ENCODE measurements around the gene ALDH5A1.

The ALDH5A1 gene

DNA sequence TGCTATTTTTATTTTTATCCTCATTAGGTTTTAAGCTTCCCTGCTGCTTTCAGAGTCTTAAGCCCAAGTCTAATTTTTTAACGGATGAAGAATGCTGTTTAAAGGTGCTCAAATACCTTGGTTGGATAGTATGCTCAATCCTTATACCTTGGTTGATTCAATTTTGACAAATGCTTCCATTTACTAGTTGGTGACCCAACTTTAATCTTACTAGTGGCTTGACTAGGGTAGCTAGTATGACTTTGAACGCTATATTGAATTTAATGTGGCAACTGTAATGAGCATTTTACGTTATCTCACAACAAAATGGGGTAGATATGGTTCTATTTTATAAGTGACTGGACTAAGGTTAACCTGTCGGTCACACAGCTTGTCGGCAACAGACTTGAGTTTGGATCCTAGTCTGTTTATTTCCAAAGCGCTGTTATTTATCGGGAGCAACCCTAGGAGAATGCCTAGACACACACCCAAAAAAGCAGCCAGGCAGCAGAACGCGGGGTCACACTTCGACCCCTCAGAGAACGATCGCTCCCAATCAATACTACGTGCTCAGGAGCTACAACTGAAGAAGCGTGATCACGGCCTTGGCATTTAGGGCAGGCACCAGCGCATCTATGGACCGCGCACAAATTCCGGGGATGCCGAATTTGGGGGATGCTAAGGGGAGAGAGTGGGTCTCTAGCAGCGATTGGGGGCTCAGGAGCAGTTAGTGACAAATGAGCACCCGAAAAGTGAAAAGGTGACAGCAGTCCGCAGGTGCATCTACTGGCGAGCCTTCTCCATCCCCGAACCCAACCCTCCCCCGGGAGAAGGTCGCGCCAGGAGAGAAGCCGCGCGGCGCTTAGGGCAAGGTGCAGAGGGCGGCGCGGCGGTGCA, 586 bp upstream of the ALDH5A1 start:
- TF ChIP-seq, protein P1, sequence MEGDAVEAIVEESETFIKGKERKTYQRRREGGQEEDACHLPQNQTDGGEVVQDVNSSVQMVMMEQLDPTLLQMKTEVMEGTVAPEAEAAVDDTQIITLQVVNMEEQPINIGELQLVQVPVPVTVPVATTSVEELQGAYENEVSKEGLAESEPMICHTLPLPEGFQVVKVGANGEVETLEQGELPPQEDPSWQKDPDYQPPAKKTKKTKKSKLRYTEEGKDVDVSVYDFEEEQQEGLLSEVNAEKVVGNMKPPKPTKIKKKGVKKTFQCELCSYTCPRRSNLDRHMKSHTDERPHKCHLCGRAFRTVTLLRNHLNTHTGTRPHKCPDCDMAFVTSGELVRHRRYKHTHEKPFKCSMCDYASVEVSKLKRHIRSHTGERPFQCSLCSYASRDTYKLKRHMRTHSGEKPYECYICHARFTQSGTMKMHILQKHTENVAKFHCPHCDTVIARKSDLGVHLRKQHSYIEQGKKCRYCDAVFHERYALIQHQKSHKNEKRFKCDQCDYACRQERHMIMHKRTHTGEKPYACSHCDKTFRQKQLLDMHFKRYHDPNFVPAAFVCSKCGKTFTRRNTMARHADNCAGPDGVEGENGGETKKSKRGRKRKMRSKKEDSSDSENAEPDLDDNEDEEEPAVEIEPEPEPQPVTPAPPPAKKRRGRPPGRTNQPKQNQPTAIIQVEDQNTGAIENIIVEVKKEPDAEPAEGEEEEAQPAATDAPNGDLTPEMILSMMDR (IDR thresholded peaks at IDR 0.05; ENCODE audit: low read depth, low read length, missing control alignments): no peak
- peak overlapping the region; percentile 44 for H3K4me3 ChIP-seq (replicated peaks; ENCODE audit: low read depth, low read length)
- DNase-seq (ENCODE audit: extremely low read depth, low read depth): no peak

DNA sequence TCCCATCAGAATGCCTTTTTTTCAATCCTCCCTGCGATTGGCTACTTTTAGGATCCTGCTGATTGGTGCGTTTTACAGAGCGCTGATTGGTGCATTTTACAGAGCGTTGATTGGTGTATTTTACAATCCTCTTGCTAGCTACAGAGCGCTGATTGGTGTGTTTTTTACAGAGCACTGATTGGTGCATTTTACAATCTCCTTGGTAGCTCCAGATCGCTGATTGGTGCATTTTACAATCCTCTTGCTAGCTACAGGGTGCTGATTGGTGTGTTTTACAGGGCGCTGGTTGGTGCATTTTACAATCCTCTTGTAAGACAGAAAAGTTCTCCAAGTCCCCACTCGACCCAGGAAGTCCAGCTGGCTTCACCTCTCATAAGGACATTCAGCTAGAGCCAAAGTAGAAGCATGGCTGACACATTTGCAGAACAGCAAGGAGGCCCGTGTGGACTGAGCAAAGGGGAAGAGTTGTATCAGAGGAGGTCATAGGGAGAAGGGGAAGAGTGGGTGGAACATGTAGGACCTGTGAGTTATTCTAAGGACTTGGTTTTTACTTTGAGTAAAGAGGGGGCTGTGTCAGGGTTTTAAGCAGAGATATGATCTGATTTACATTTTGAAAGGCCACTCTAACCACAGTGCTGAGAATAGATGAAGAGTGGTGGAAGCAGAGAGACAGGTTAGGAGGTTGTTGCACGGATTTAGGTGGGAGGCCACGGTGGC, 2.6 kb downstream of the ALDH5A1 start:
- H3K4me3 ChIP-seq (replicated peaks; ENCODE audit: low read depth, low read length): no peak overlapping the region
- DNase-seq (ENCODE audit: extremely low read depth, low read depth): no peak
- TF ChIP-seq, protein P1 (IDR thresholded peaks at IDR 0.05; ENCODE audit: low read depth, low read length, missing control alignments): no peak

DNA sequence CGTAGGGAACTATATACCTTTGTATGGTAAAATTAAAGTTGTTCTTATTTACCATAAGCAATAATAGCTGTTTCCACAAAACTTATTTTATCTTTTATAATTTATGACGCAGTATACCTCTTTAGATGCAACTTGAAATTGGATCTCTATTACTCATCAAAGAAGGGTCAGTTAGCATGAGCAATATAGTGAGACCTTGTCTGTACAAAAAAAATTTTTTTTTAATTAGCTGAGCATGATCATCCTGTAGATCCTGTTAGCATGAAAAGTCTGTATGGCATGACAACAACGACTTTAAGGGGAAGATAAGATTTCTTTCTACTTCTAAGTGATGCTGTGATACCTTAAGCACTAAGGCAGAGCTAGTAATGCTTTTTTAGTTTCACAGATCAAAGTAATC, 5.9 kb downstream of the ALDH5A1 start:
- TF ChIP-seq, protein P1 (IDR thresholded peaks at IDR 0.05; ENCODE audit: low read depth, low read length, missing control alignments): no peak
- H3K4me3 ChIP-seq (replicated peaks; ENCODE audit: low read depth, low read length): no peak overlapping the region

DNA sequence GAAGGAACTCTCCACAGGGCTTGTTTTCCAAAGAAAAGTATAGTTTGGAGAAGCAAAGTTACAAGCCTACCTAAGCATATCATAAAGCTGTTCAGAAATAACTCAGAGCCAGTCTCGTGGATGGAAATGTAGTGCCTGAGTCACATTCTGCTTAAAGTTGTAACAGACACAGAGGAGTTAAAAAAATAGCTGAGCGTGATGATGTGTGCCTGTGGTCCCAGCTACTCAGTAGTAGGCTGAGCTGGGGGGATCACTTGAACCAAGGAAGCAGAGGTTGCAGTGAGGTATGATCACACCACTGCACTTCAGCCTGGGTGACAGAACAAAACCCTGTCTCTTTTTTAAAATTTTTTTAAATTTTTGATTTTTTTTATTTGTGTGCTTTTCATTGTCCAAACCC, 6.6 kb downstream of the ALDH5A1 start:
- no peak for DNase-seq (ENCODE audit: extremely low read depth, low read depth)
- TF ChIP-seq, protein P1 (IDR thresholded peaks at IDR 0.05; ENCODE audit: low read depth, low read length, missing control alignments): no peak
- H3K4me3 ChIP-seq (replicated peaks; ENCODE audit: low read depth, low read length): no peak overlapping the region

More for the DNA sequence above, 5.9 kb downstream of the ALDH5A1 start:
- no peak for DNase-seq (ENCODE audit: extremely low read depth, low read depth)

DNA sequence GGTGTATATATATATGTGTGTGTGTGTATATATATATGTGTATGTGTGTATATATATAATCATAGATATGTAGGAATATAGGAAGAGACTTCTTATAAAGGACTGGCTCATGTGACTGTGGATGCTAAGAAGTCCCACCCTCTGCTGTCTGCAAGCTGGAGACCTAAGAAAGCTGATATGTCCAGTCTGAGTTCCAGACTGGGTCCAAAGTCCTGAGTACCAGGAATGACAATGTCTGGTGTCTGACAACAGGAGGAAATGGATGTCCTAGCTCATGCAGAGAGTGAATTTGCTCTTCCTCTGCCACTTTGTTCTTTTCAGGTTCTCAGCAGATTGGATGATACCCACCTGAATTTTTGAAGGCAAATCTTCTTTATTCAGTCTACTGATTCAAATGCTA, 7.1 kb downstream of the ALDH5A1 start:
- DNase-seq (ENCODE audit: extremely low read depth, low read depth): no peak
- no peak overlapping the region for H3K4me3 ChIP-seq (replicated peaks; ENCODE audit: low read depth, low read length)
- TF ChIP-seq, protein P1 (IDR thresholded peaks at IDR 0.05; ENCODE audit: low read depth, low read length, missing control alignments): no peak

DNA sequence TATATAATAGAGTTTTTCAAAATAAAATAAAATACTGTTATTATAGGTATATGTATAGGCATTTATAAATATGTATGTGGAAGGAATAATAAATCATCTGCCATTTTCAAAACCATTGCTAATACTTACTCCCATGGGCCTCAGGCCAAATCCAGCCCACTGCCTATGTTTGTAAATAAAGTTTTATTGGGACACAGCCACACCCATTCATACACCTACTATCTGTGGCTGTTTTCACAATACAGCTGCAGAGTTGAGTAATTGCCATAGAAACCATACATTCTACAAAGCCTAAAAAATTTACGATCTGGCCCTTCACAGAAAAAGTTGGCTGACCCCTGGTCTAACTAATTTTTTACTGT, 9.5 kb downstream of the ALDH5A1 start:
- DNase-seq (ENCODE audit: extremely low read depth, low read depth): no peak
- TF ChIP-seq, protein P1 (IDR thresholded peaks at IDR 0.05; ENCODE audit: low read depth, low read length, missing control alignments): no peak
- no peak overlapping the region for H3K4me3 ChIP-seq (replicated peaks; ENCODE audit: low read depth, low read length)
